GM19193 (cell line): Measurements from ENCODE around the gene NEIL1.

Experiments used
- POLR2A ChIP-seq: IDR thresholded peaks from 4 replicates; pipeline ENCODE4 v1.6.1; 2011; ENCODE audit not compliant: insufficient read depth, insufficient read length; ENCODE audit errors: extremely low read depth

The NEIL1 gene

GRCh38 chr15:75346796-75347221 is at the start of gene NEIL1:
NEIL1 (plus strand) TSS chr15:75347039; CDS start chr15:75348906, 1,867 bp downstream.
- TF ChIP-seq POLR2A = no peak

GRCh38 chr15:75302318-75302717 is 44.5 kb upstream of the NEIL1 start:
- TF ChIP-seq POLR2A = no peak

- TF ChIP-seq POLR2A = no peak
These were observed 40.7 kb upstream of the NEIL1 start for GRCh38 chr15:75306188-75306587.

- no peak for TF ChIP-seq POLR2A
These were observed 39.0 kb upstream of the NEIL1 start for GRCh38 chr15:75307778-75308390.

- TF ChIP-seq POLR2A = no peak
These were observed 37.1 kb upstream of the NEIL1 start for GRCh38 chr15:75309711-75310110.

GRCh38 chr15:75313116-75313845 is 33.6 kb upstream of the NEIL1 start:
- no peak for TF ChIP-seq POLR2A

- no peak for TF ChIP-seq POLR2A
These were observed 32.1 kb upstream of the NEIL1 start for GRCh38 chr15:75314552-75315290.

- no peak for TF ChIP-seq POLR2A
These were observed 25.1 kb upstream of the NEIL1 start for GRCh38 chr15:75321711-75322110.

- TF ChIP-seq POLR2A = no peak
These were observed 20.9 kb upstream of the NEIL1 start for GRCh38 chr15:75325922-75326321.

GRCh38 chr15:75327005-75327404 is 19.8 kb upstream of the NEIL1 start:
- TF ChIP-seq POLR2A = no peak

GRCh38 chr15:75327491-75327890 is 19.3 kb upstream of the NEIL1 start:
- TF ChIP-seq POLR2A = no peak

- no peak for TF ChIP-seq POLR2A
These were observed 18.1 kb upstream of the NEIL1 start for GRCh38 chr15:75328493-75329314.

GRCh38 chr15:75329571-75329970 is 17.3 kb upstream of the NEIL1 start:
- no peak for TF ChIP-seq POLR2A

GRCh38 chr15:75335313-75335704 is 11.5 kb upstream of the NEIL1 start:
- TF ChIP-seq POLR2A = no peak

GRCh38 chr15:75335705-75336355 is 11.0 kb upstream of the NEIL1 start, which contains the start of gene COMMD4:
COMMD4 (plus strand) TSS chr15:75336063; CDS start chr15:75336090, 27 bp downstream.
- TF ChIP-seq POLR2A = peak; percentile 57

- no peak for TF ChIP-seq POLR2A
These were observed 8.1 kb upstream of the NEIL1 start for GRCh38 chr15:75338661-75339240.
